Kidney (tissue), 14 donors: Measurements from ENCODE around the gene FABP3. TPM values are rescaled to one million over a fixed set of nuclear protein-coding genes. Genes with fewer than 3 reads are reported as not detected.

Experiments used
- DNase-seq, 5 donors: peaks; one replicate each; pipeline ENCODE4 v3.0.0-alpha.2; 2013 to 2020
- FAIRE-seq: peaks from 2 replicates; lab custom pipeline; 2012; peaks lifted over from hg19 to GRCh38; lab: Jason Lieb, UNC
- H3K27ac ChIP-seq, 2 donors: one replicate each; pipeline ENCODE4 v1.7.0; 2013; ENCODE audit warnings: low read depth in 2 of 2, low read length in 2 of 2, inconsistent platforms in 1 of 2
- H3K27me3 ChIP-seq: one replicate; pipeline ENCODE4 v1.7.1; 2013; ENCODE audit warnings: low read length, inconsistent platforms; ENCODE audit not compliant: control insufficient read depth, insufficient read depth
- H3K36me3 ChIP-seq, 3 donors: one replicate each; pipeline versions ENCODE4 v1.7.0 to v1.7.1; 2013; ENCODE audit warnings: low read length in 3 of 3, control low read depth in 1 of 3, inconsistent platforms in 1 of 3; ENCODE audit not compliant: insufficient read depth in 3 of 3, control insufficient read depth in 2 of 3
- H3K4me1 ChIP-seq, 3 donors: one replicate each; pipeline versions ENCODE4 v1.7.0 to v1.7.1; 2013; ENCODE audit warnings: low read length in 3 of 3, inconsistent platforms in 1 of 3, low read depth in 1 of 3; ENCODE audit not compliant: control insufficient read depth in 2 of 3, insufficient read depth in 2 of 3
- H3K4me3 ChIP-seq, 3 donors: one replicate each; pipeline versions ENCODE4 v1.7.0 to v1.8.1; 2013; ENCODE audit warnings: low read length in 3 of 3, control low read depth in 1 of 3, inconsistent platforms in 1 of 3
- H3K9ac ChIP-seq, 3 donors: one replicate each; pipeline versions ENCODE4 v1.7.0 to v1.7.1; 2013; ENCODE audit warnings: low read length in 3 of 3, control low read depth in 1 of 3, inconsistent platforms in 1 of 3
- H3K9me3 ChIP-seq, 3 donors: one replicate each; pipeline versions ENCODE4 v1.7.0 to v1.7.1; 2013; ENCODE audit warnings: low read length in 3 of 3, control low read depth in 1 of 3, inconsistent platforms in 1 of 3; ENCODE audit not compliant: control insufficient read depth in 2 of 3, insufficient read depth in 1 of 3
- intact Hi-C: fragments of 100-400 bp; cut with DNase I; formaldehyde crosslinking; loops from one replicate; pipeline ENCODE4 v1.11.1; 2022
- polyA plus RNA-seq: library from polyadenylated mRNA; stranded (reverse); fragments of 350-450 nt; fragmentation: Illumina TruSeq; extraction: RNeasy Lipid Tissue Mini Kit (QIAGEN cat#74804); gene quantifications from one replicate; pipeline ENCODE4 v1.2.3, GENCODE V29; 2014; ENCODE audit warnings: low read depth, low replicate concordance; ENCODE audit not compliant: insufficient read depth
- total RNA-seq: library from RNA; stranded (reverse); fragmentation: NEBNext Ultra II Directional; extraction: Animal tissue kit (Norgen Biotek cat#: 25700); gene quantifications from one replicate; pipeline ENCODE4 v1.2.1, GENCODE V29; 2021
- TF ChIP-seq, protein P1 (sequence below): IDR thresholded peaks from 3 replicates; pipeline ENCODE4 v1.5.1; 2012; ENCODE audit warnings: mild to moderate bottlenecking, moderate library complexity, borderline replicate concordance; ENCODE audit not compliant: insufficient read depth; ENCODE audit errors: extremely low read depth
- donor health status: control.
- donor health status: control.
- donor health status: control.
- donor health status: control.
- donor health status: control.
- donor health status: DM: yes; HTN: yes; CAD: no.
- donor health status: Normal renal cell carcinoma (clear cell type).

FABP3 gene
- total and polyA plus RNA-seq, 2 donors from 2014 or later = 25.0 to 542 TPM

DNA sequence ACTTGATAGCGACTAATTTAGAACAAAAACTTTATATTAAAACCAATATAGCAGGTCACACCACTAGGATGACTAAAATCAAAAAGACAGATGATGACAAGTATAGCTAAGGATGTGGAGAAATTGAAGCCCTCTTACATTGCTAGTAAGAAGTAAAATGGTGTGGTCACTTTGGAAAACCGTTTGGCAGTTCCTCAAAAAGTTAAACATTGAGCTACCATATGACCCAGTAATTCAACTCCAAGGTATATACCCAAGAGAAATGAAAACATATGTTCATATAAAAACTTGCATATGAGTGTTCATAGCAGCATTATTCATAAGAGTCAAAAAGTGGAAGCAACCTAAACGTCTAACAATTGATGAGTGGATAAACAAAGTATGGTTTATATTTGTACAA, 27.1 kb upstream of the FABP3 start:
- intact Hi-C loops = no loop called here
- Histone ChIP-seq H3K4me3 (no peak overlapping the region), H3K9me3 (no peaks in the 10 kb centered on the region), H3K27ac (no peak overlapping the region), H3K36me3 (no peaks in the 10 kb centered on the region), H3K27me3 (no peaks in the 10 kb centered on the region), H3K9ac (no peak overlapping the region), H3K4me1 (no peaks in the 10 kb centered on the region)
- FAIRE-seq = no peak
- TF ChIP-seq, protein P1, sequence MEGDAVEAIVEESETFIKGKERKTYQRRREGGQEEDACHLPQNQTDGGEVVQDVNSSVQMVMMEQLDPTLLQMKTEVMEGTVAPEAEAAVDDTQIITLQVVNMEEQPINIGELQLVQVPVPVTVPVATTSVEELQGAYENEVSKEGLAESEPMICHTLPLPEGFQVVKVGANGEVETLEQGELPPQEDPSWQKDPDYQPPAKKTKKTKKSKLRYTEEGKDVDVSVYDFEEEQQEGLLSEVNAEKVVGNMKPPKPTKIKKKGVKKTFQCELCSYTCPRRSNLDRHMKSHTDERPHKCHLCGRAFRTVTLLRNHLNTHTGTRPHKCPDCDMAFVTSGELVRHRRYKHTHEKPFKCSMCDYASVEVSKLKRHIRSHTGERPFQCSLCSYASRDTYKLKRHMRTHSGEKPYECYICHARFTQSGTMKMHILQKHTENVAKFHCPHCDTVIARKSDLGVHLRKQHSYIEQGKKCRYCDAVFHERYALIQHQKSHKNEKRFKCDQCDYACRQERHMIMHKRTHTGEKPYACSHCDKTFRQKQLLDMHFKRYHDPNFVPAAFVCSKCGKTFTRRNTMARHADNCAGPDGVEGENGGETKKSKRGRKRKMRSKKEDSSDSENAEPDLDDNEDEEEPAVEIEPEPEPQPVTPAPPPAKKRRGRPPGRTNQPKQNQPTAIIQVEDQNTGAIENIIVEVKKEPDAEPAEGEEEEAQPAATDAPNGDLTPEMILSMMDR = no peak
- no peak for DNase-seq

DNA sequence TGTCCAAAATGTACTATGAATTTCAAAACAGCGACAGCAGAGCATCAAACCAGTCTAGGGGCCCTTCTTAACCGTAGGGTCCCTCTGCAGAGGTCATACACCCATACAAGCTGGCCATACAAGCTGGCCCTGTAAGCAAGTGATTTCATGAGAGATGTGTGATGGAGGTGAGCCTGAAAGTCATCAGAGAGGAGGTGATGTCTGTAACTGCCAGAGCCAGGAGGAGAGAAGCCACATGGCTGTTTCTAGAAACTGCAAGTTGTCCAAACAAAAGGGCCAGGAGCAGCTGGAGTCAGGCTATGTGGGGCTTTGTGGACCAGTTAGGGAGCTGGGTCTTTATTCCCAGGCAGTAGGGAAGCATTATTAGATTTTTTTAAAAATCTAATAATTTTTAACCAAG, 25.4 kb upstream of the FABP3 start:
- Histone ChIP-seq H3K27me3 (no peaks in the 10 kb centered on the region), H3K9me3 (no peaks in the 10 kb centered on the region), H3K9ac (no peak overlapping the region), H3K4me1 (peaks cover 0 to 4% (median 0%) of the 10 kb centered on the region in 3 donors), H3K4me3 (no peak overlapping the region), H3K27ac (no peak overlapping the region), H3K36me3 (no peaks in the 10 kb centered on the region)
- FAIRE-seq = no peak
- DNase-seq = no peak
- intact Hi-C loops = no loop called here
- TF ChIP-seq, protein P1 = no peak

DNA sequence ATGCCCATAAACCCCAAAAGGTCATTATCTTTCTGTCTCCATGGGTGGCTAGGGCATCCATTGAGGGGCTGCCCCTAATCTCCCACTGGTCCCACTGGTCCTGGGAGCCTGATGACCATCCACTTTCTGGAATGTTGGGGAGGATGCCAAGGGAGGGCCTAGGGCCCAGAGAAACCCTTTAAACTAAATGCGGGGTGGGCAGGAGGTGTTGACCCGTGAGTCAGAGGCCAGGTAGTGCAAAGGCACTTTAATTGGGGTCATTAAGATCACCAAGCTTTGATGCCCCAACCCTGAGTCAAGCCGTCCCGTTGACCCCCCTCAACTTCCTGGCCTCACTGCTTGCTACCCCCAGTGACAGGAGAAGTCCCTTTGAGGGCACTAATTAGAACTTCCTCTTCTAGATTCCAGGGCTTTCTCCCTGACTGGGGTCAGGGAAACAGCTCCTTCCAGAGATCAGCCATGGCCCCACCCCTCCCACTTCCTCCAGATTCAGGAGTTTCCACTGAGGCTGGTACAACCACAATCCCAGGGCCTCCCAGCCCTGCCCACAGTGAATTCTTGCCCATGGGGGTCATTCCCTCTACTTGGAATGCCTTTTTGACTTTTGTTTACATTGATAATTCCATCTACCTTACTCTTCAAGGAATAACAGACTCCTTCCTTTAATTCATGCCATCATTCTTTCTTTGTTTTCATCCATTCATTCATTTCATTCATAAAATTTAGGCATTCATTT, 24.7 kb upstream of the FABP3 start:
- intact Hi-C loops = no loop called here
- TF ChIP-seq, protein P1 = no peak

More for the DNA sequence above, 24.7 kb upstream of the FABP3 start:
- Histone ChIP-seq H3K27me3 (no peaks in the 10 kb centered on the region), H3K27ac (no peak overlapping the region), H3K36me3 (no peaks in the 10 kb centered on the region), H3K4me3 (no peak overlapping the region), H3K4me1 (peaks cover 0 to 4% (median 0%) of the 10 kb centered on the region in 3 donors), H3K9ac (no peak overlapping the region), H3K9me3 (no peaks in the 10 kb centered on the region)
- FAIRE-seq (no peak), DNase-seq (no peak)
